Muscle layer of duodenum (tissue), 2 donors: ENCODE data around the gene DUSP5.

ENCODE experiments used
- H3K27ac ChIP-seq: one replicate; pipeline ENCODE4 v1.7.0; 2013; ENCODE audit warnings: mild to moderate bottlenecking, low read length
- H3K27me3 ChIP-seq: one replicate; pipeline ENCODE4 v1.7.0; 2013; ENCODE audit warnings: low read depth, mild to moderate bottlenecking, control low read depth, low read length
- H3K36me3 ChIP-seq, 2 donors: one replicate each; pipeline ENCODE4 v1.7.0; 2013; ENCODE audit warnings: low read length in 2 of 2, control low read depth in 1 of 2, mild to moderate bottlenecking in 1 of 2; ENCODE audit not compliant: insufficient read depth in 2 of 2, control insufficient read depth in 1 of 2
- H3K4me1 ChIP-seq, 2 donors: one replicate each; pipeline ENCODE4 v1.7.0; 2013; ENCODE audit warnings: low read length in 2 of 2, mild to moderate bottlenecking in 2 of 2, control low read depth in 1 of 2, moderate library complexity in 1 of 2; ENCODE audit not compliant: insufficient read depth in 2 of 2, control insufficient read depth in 1 of 2
- H3K4me3 ChIP-seq, 2 donors: one replicate each; pipeline ENCODE4 v1.7.0; 2013; ENCODE audit warnings: low read length in 2 of 2, low read depth in 1 of 2, mild to moderate bottlenecking in 1 of 2
- H3K9me3 ChIP-seq, 2 donors: one replicate each; pipeline ENCODE4 v1.7.0; 2013; ENCODE audit warnings: low read length in 2 of 2, control low read depth in 1 of 2, mild to moderate bottlenecking in 1 of 2; ENCODE audit not compliant: control insufficient read depth in 1 of 2
- donor health status: healthy.

DUSP5 gene

DNA sequence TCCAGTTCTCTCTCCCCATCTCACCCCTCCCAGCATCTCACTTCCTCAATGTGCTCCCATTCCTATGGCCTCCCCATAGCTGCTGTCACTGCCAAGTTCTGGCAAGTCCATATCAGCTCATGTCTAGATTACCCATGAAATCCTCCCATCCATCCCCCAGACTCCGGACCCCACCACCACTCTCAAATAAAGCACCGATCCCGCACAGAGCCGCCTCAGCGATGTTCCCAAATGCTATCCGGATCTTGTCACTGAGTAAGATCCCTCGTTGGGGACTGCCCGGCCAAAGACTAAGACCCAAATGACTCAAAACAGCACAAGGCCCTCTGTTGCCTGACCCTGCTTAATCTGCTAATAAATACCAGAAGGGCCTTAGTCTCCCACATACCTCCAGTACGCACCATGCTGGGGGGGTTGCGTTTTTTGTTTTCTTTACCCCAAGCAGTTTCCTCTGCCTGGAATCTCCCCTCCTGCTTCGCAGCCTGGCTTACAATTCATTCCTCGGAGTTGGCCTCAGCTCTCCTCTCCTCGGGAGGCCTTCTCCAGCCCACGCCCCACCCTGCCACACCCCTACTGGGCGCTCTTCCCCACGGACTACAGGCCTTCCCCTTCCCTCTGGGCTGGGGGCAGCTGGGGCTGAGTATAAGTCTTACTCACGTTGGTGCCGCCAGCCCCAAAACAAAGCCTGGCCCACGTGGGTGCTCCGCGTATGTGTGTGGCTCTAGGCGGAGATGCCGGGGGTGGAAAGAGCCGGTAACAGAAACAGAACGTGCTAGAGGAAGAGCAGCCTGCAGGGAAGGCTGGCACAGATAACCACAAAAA lies 1.8 kb upstream of the DUSP5 start:
- Histone ChIP-seq H3K36me3 (no peaks in the 10 kb centered on the region), H3K27ac (no peak overlapping the region), H3K4me1 (peaks cover 10 to 12% of the 10 kb centered on the region in 2 donors), H3K4me3 (peak overlapping the region; percentile 68 to 71), H3K27me3 (no peaks in the 10 kb centered on the region), H3K9me3 (no peaks in the 10 kb centered on the region)

DNA sequence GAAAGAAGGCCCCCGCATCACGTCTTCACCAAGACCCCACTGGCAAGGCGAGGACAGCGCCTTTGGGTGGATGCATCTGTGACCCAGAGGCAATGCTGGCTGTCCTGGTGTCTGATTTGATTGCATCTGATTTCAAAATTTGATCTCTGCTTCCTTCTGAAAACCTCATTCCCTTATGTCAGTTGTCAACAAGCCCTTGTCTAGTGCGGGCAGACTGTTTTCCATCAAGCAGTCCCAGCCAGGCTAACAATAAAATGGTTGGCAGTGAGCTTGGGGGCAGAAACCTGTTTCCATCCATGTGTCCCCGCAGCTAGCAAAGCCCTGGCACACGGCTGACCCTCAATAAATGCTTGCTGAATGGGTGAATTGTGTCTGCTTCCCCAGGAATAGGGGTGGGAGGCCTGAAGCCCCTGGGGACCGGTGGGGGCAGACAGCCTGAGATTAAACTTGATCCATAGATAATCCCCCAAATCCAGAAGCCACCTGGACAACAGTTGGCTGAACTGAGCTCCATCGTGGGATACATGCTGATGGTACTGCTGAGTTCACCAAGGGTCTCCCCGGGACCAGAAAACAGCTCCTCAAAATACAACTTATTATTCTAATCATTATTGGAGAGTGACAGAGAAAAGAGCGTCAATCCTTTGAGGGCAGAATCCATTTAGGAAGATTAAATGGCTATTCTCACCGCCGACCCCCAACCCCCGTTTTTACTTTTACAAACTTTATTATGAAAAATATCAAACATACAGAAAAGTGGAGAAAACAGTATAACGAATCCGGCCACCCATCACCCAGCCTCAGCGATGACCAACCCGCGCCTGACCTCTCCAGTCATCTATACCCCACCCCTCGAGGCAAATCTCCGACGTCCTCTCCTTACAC lies 912 bp upstream of the DUSP5 start:
- peak overlapping the region; percentile 68 to 71 for H3K4me3 ChIP-seq
- H3K9me3 ChIP-seq = no peaks in the 10 kb centered on the region
- no peaks in the 10 kb centered on the region for H3K36me3 ChIP-seq
- H3K27me3 ChIP-seq = no peaks in the 10 kb centered on the region
- peak overlapping the region; percentile 68 for H3K27ac ChIP-seq
- H3K4me1 ChIP-seq = peaks cover 13 to 21% of the 10 kb centered on the region in 2 donors

DNA sequence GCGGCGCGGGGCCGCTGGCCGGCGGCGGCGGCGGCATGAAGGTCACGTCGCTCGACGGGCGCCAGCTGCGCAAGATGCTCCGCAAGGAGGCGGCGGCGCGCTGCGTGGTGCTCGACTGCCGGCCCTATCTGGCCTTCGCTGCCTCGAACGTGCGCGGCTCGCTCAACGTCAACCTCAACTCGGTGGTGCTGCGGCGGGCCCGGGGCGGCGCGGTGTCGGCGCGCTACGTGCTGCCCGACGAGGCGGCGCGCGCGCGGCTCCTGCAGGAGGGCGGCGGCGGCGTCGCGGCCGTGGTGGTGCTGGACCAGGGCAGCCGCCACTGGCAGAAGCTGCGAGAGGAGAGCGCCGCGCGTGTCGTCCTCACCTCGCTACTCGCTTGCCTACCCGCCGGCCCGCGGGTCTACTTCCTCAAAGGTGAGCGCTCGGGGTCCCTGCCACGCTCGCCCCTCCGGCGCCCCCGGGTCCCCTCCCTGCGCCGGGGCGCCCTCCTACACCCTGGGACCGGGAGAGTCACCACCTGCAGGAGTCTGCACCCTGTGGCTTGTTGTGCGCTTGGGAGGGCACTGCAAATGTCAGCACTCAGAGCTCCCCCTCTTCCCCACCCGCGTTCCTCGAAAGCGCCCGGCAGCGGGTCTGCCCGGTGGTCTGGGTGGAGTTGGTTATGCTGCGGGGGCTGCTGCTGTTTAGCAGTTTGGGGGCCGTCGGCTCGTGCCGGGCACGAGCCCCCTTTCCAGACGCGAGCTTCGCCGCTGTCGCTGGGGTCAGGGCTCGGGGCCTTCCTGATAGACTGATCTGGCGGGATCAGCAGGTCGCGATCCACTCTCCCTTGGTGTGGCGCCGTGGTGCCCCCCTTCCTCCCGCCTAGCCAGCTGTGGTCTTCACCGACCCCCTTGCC lies 627 bp downstream of the DUSP5 start:
- Histone ChIP-seq H3K4me1 (peaks cover 26 to 36% of the 10 kb centered on the region in 2 donors), H3K27me3 (no peaks in the 10 kb centered on the region), H3K9me3 (no peaks in the 10 kb centered on the region), H3K27ac (peak overlapping the region; percentile 77), H3K36me3 (no peaks in the 10 kb centered on the region), H3K4me3 (peak overlapping the region; percentile 69 to 79)

DNA sequence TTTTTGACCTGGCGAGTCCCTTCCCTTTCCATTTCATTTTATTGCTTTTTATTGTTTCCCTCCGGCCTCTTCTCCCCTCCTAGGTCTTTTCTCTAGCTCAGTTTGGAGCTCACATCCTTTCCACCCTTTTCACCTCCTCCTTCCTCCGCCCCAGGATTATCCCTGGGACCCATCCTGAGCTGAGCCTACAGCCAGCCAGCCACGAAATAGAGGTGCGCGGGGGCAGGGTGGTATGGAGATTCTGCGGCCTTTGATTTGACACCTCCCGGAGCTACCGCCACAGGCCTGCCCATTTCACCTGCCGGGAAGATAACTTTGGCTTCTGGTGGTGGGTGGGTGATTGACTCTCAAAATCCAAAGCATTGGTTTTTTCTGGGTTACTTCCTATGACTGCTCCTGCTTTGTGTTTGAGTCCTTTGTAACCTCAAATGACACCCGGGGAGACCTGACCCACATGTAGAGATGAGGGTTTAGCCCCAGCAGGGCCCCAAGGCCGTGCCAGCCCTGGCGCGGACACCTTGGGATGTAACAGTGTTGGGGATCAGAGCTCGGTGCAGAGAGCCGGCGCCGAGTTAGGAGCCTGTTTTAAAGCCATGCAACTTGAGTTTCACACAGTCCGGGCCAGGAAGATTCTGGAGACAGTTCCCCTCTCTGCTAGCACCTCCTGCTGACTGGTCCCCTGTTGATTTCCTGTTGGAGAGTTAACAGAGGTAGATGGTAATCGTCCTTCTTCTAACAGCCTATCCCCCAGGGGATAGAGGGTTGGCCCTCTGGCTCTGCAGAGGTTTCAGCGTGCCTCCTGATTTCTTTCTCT lies 1.5 kb downstream of the DUSP5 start:
- Histone ChIP-seq H3K4me1 (peaks cover 29 to 42% of the 10 kb centered on the region in 2 donors), H3K36me3 (no peaks in the 10 kb centered on the region), H3K27ac (peak overlapping the region; percentile 77), H3K9me3 (no peaks in the 10 kb centered on the region), H3K27me3 (no peaks in the 10 kb centered on the region), H3K4me3 (peak overlapping the region; percentile 69 to 79)

DNA sequence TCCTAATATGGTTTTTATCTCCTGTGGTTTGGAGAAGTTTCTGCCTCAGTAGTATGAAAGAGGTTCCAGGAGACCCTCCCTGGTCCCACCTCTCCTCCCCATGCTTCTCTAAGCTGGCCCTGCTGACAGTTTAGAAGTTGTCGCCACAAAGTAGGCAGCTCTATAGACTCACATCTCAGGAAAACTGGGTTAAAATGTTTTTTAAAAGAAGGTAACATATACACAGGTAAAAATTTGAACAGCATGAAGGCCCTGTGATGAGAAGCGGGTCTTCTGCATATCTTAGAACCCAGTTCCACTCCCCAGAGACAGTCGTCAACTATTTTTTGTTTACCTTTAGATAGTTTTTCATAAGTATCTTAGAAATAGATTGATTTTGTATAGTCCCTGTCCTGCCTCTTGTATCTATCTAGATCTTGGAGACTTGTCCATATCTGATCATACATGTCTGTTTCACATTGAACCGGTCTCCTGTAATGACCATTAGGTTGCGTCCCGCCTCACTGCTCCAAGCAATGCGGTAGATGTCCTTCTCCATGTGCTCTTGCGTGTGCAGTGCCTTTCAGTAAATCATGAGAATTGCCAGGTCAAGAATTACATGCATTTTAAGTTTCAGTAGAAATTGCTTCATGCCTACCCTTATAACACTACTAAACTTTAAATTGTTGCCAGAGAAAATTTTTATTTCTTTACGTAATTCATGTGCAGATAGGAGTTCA lies 2.2 kb downstream of the DUSP5 start:
- Histone ChIP-seq H3K27me3 (no peaks in the 10 kb centered on the region), H3K27ac (peak overlapping the region; percentile 77), H3K36me3 (no peaks in the 10 kb centered on the region), H3K9me3 (no peaks in the 10 kb centered on the region), H3K4me3 (peak overlapping the region; percentile 69 to 79), H3K4me1 (peaks cover 37 to 44% of the 10 kb centered on the region in 2 donors)

DNA sequence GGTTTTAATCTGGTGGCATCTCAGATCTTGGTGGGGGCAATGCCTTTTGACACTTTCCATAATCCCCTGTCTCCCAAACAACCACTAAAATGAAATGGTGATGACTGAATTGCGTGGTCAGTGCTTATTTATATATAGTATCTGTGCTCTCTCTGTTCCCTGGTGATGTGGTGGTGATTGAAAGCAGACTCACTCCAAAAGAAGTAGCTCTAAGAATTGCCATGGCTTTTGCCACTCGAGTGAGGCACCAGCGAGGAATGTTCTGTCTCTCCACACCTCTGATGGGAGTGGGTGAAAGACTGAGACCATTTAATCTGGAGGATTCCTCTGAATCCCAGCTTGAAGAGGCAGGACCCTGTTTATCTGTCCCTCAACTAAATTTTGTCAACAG lies 2.8 kb downstream of the DUSP5 start:
- no peaks in the 10 kb centered on the region for H3K27me3 ChIP-seq
- H3K36me3 ChIP-seq = no peaks in the 10 kb centered on the region
- H3K4me3 ChIP-seq = peak overlapping the region; percentile 69 to 79
- peaks cover 41 to 45% of the 10 kb centered on the region in 2 donors for H3K4me1 ChIP-seq
- H3K27ac ChIP-seq = peak overlapping the region; percentile 76
- no peaks in the 10 kb centered on the region for H3K9me3 ChIP-seq

DNA sequence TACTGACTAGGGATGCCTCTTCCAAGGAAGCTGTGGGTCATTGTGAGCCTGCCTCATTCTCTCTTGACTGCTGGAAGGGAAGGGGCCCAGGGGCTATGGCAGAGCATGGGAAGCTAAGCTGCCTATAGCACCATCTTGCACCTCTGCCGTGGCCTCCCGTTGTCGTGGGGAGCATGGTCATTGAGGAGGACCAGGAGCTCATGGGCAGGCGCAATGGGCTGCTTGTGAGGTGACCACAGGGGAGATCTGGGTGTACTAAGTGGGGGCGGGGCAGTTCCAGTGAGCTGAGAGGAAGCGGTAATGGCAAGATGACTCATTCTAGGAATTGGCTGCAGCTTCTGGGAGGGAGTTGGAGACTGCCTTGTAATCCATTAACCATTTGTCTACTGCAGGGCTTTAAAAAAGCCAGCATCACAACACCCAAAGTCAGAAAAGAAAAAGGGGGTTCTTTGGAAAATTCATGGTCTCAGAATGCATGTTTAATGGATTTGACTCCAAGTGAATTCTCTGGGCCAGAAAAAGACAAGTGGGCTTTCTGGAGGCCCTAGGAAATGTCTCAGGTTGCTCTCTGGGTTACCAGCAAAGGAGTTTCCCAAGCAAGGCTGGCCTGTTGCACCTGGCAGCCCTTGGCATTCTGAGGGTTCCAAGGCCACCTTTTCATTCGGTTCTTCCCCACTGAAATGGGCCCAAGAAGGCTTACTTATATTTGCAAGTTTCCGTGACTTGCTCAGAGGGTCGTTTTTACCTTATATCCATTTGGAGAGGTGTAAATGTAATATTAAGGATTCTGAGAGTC lies 3.6 kb downstream of the DUSP5 start:
- peaks cover 41% of the 10 kb centered on the region in 2 donors for H3K4me1 ChIP-seq
- no peaks in the 10 kb centered on the region for H3K36me3 ChIP-seq
- H3K27ac ChIP-seq = peak overlapping the region; percentile 76
- peak overlapping the region; percentile 69 to 79 for H3K4me3 ChIP-seq
- H3K9me3 ChIP-seq = no peaks in the 10 kb centered on the region
- H3K27me3 ChIP-seq = no peaks in the 10 kb centered on the region

DNA sequence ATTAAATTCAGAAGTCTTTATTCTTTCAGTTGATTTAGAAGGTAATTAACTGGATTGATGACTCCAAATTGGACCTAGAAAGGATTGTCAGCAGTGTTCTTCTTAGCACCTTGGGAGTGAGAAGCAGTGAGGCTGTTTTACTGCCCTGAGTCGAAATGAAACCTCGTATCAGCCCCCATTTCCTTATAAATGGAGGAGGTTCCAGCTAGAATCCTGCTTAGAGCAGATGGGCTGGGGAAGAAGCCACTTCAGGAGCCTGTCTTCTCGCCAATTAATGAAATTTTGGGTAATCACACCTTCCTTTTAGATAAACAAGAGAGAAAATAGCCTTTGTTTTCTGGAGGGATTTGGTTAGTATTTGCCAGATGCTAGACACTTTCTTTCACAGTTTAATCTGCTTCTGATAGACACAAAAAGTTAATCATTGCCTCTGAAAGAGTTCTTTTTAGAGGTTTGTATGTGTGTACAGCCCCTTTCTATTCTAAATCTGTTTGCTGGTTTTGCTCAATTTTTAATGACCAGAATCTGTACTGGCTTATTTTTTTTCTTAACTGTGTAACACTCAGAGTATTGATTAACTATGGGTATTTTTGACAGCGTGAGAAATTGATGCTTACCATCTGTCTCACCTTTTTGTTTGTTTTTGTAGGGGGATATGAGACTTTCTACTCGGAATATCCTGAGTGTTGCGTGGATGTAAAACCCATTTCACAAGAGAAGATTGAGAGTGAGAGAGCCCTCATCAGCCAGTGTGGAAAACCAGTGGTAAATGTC lies 4.6 kb downstream of the DUSP5 start:
- Histone ChIP-seq H3K27me3 (no peaks in the 10 kb centered on the region), H3K9me3 (no peaks in the 10 kb centered on the region), H3K4me3 (peak overlapping the region in 1 of 2 donors; percentile 21), H3K27ac (peak overlapping the region; percentile 71), H3K4me1 (peaks cover 35 to 41% of the 10 kb centered on the region in 2 donors), H3K36me3 (peaks cover 3 to 4% of the 10 kb centered on the region in 2 donors)

DNA sequence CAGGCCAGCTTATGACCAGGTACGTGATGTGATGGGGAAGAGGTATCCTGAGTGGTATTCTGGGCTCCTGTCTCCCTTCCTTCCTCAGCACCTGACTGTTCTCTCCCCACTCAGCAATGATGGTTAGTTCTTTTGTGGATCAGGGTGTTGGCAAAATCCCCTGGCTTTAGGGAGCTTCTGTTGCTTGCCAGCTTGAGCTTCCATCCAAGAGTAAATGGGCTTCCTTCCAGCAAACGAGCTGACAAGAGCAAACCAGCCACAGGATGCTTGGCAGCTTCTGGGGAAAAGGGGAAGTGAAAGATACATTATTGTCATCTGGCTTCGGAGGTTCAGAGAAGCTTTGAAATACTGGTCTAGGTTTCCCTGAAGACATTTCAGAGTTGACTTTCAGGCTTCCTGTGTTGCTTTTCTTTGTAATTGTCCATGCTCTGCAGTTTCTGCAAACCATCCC lies 5.2 kb downstream of the DUSP5 start:
- Histone ChIP-seq H3K36me3 (peaks cover 3 to 10% of the 10 kb centered on the region in 2 donors), H3K4me1 (peaks cover 35 to 41% of the 10 kb centered on the region in 2 donors), H3K9me3 (no peaks in the 10 kb centered on the region), H3K27me3 (no peaks in the 10 kb centered on the region), H3K27ac (peak overlapping the region; percentile 71), H3K4me3 (peak overlapping the region; percentile 21 to 31)
